Jurkat, Clone E6-1 (cell line): ENCODE results near the gene SLC4A2.
"Not testable (repeated sequence)": the region's sequence is repeated elsewhere in the genome, so short reads cannot be mapped to it uniquely, and the experiment has no call there.

Experiments
- DNase-seq: peaks from one replicate; pipeline ENCODE4 v3.0.0-alpha.2; 2011; ENCODE audit warnings: low read depth, low spot score
- H3K4me3 ChIP-seq: 2 replicates; pipeline ENCODE4 v1.5.1; 2011; ENCODE audit warnings: mild to moderate bottlenecking, low read length, control low read depth, moderate library complexity

SLC4A2 gene

DNA sequence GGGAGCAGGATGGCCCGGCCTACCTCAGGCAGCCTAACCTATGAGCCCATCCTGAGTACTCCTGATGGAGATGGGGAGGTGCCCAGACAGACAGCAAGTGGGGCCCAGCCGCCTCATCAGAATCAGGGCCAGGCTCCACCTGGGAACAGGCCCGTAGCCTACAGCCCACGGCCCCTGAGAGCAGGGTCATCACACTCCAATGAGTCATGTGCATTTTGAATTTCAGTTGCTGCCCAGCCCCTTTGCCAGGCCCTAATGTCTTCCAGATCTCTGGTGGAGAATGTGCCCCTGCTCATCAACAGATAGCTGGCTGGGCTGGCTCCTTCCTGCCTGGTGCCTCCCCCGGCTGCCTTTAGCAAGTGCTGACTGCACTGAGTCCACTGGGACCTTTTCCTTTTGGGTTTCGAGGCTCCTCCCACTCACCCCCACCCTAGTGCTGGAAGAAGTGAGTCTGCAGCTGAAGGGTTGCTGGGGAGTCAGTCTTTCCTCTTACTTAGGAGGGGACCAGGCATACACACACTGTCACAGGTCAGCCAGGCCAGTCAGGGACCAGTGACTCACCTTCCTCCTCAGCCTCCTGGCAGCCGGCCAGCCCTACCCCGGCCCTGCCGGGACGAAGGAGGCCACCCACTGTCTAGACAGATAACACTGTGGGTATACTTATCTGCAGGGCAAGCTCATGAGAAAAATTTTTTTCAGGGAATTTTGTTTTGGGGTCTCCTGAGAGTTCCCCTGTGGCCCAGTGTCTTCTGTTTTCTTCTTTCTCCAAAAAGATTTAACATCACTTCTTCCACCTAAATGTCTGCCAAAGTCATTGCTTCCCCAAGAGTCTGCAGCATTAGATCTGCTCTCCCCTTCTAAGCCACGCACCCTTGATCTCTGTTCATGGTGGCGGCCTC lies 20.2 kb upstream of the SLC4A2 start:
- H3K4me3 ChIP-seq, result no peak overlapping the region
- DNase-seq, result no peak

DNA sequence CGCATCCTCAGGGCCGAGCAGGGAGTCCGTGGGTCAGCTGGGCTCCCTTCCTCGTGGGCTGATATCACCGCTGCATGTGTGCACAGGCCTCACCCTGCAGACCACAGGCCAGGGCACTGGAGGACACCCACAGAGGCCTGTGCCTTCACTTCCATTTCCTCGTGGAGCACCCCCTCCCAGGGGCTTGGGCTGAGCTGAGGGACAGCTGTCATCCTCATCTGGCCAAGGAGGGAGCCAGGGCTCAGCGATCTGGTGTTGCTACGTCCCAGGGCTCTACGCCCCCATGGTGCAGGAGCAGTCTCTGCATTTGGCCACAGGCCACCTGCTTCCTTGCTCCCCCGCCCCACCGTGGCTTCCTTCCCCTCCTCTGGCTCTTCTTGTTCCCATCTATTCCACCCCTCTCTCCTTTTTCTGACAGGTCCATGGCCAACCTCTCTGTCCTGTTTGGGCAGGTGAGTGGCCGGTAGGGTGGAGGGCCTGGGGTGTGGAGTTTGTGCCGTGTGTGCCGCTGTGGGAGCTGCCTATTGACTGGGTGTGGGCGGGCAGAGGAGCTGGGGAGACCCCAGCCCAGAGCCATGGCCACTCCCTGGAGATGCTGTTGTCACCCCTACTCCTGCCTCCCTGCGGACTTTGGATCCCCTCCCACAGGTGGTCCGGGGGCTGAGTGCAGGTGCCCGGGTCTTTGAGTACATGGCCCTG lies 19.4 kb upstream of the SLC4A2 start:
- H3K4me3 ChIP-seq, result no peak overlapping the region
- no peak for DNase-seq

DNA sequence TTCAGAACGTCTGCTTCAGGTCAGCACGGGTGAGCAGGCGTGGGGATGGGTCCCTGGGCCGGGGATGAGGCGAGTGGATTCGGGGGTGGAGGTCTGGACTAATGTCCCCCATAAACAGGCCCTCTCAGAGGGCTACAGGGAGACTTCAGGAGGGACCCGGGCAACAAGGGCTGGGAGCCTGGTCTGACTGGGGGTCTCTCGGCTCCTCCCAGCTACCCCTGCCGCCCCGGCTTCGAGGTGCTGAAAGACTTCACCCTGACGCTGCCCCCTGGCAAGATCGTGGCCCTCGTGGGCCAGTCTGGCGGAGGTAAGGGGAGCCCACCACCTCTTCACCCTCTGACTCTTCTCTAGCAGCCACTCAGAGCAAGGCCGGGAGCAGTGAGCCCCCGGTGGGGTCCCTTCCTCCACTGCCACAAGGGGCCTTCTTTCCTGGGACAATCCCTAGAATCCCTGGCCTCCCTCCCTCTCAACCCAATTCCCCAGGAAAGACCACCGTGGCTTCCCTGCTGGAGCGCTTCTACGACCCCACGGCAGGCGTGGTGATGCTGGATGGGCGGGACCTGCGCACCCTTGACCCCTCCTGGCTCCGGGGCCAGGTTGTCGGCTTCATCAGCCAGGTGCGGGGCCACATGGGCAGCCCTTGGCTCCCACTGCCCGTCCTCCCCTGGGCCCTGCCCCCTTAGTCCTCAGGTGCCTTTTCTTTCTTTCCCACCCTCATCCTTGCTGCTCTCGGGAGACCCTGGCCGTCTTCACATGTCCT lies 18.6 kb upstream of the SLC4A2 start:
- no peak for DNase-seq
- no peak overlapping the region for H3K4me3 ChIP-seq

DNA sequence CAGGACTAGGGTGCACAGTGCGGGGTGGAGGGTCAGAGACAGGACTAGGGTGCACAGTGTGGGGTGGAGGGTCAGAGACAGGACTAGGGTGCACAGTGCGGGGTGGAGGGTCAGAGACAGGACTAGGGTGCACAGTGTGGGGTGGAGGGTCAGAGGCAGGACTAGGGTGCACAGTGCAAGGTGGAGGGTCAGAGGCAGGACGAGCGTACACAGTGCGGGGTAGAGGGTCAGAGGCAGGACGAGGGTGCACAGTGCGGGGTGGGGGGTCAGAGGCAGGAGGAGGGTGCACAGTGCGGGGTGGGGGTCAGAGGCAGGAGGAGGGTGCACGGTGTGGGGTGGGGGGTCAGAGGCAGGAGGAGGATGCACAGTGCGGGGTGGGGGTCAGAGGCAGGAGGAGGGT lies 15.9 kb upstream of the SLC4A2 start:
- DNase-seq, H3K4me3 ChIP-seq: not testable (repeated sequence)

DNA sequence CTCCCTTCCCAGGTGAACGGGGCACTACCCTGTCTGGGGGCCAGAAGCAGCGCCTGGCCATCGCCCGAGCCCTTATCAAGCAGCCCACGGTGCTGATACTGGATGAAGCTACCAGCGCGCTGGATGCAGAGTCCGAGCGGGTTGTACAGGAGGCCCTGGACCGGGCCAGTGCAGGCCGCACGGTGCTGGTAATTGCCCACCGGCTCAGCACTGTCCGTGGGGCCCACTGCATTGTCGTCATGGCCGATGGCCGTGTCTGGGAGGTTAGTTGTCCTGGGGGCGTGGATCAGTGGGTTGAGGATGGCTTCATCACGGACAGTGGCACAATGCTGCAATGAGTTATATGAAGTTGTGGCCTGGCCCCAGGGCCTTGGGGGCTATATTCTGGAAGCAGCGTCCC lies 15.4 kb upstream of the SLC4A2 start:
- DNase-seq, result no peak
- H3K4me3 ChIP-seq, result no peak overlapping the region

DNA sequence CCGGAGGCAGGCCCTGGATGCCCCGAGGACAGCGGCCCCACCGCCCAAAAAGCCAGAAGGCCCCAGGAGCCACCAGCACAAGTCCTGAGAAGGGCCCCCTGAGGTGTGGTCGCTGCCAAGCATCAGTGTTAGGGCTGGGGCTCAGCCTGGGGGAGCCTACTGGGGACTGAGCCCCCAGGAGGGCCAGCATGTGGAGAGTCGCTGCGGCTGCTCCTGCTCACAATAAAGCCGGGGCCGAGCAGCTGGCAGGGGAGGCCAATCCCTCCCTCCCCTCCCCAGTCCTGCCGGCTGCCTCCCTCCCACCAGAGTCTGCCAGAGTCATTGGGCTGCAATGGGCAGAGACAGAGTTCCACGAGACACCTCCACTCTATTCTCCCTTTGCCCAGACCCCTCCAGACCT lies 14.1 kb upstream of the SLC4A2 start:
- DNase-seq, result no peak
- no peak overlapping the region for H3K4me3 ChIP-seq

DNA sequence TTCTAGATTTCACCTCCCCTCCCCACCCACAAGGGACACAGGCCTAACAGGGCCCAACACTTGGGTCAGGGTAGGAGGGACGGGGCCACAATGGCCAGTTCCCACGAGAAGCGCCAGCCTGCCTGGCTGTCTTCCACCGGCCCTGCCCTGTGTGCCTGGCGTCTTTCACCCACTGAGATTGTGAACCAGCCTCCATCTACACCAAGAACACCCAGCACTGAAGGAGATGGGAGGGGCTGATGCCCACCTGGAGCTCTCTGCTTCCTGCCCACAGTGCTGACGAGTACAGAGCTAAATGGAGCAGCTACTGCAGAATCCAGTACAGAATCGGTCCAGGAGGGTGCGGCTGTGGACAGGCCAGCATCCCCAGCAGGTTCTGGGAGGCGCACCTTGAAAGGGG lies 13.4 kb upstream of the SLC4A2 start:
- H3K4me3 ChIP-seq, result no peak overlapping the region
- DNase-seq, result no peak

DNA sequence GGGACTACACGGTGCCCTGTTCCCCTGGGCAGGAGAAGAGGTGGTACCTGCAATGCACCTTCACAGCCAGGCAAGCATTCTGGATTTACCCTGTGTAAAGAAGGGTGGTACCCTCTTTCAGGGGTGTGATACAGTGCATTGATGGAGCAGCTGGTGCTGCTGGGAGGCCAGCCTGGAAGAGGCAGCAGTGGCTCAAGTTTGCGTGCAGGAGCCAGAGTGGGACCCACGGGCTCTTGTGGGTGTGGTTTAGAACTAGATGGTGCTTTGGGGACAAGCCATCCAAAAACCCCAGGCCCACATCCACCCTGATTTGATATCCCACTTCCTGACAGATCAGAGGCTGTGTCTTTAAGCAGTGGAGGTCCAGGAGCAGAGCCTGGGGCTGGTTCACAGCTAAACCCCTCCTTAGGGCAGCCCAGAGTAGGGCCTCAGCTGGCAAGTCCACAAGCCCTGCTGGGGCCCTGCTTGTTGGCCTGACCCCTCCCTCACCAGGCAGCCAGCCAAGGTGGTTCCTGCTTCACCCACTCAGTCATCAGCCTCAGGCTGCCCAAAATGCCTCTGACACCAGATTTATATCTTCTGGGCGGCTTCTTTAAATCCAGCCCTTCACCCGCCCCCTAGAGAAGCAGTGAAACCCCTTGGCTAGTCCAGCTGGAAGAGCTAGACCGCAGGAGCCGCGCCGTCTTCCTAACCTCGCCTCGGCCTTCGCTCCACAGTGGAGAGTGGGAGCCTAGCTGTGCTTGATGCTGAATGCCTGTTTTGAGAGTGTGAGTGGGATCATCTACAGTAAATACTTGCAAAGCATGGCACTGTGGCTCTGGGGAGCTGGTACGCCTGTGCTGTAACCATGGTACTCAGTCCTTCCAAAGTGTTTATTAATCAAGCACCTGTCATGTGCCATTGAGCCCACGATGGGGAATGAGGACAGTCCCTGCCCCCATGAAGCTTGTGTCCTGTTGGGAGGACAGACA lies 12.5 kb upstream of the SLC4A2 start:
- DNase-seq, result no peak

DNA sequence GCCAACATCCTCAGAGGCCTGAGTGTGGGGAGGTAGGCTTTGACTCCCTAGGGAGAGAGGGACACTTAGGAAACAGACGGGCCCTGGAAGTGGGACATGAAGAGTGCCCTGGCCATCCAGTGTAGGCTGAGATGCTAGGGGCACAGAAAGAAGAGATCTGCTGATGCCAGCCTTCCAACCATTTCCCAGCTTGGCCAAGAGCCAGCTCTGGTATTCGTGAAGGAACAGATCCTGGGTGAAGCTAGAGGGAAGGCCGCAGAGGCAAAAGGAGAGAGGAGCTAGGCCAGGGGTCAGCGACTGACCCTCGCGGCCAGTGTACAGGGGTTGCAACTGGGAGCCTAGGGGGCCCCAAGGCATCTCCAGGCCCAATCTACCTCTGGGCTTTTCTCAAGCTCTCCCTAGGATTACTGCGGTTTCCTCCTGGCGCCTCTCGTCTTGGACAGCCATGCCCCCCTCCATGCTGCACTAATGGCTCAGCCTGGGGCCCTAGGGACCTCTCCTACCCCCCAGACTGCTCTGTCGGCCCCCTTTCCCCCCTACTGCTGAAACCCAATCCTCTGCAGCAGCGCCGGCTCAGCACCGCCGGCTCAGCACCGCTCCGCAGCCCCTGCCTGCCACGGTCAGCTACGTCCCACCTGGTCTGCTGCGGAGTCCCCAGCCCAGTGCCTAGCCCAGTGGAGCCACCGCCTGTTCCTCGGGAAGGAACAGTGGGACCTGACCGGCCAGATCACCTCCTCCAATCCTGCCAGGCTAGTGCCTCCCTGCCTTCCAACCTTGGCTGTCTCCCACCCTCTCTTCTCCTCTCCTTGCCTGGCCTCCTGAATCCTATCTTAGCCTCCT lies 11.2 kb upstream of the SLC4A2 start, which contains the start of gene ASIC3:
Gene ASIC3 (plus strand): TSS at position 556 of the 840 bp plus-strand sequence. CDS start 355 bp downstream, outside the sequence.
- DNase-seq, result no peak

More for the DNA sequence above, 12.5 kb upstream of the SLC4A2 start:
- no peak overlapping the region for H3K4me3 ChIP-seq

DNA sequence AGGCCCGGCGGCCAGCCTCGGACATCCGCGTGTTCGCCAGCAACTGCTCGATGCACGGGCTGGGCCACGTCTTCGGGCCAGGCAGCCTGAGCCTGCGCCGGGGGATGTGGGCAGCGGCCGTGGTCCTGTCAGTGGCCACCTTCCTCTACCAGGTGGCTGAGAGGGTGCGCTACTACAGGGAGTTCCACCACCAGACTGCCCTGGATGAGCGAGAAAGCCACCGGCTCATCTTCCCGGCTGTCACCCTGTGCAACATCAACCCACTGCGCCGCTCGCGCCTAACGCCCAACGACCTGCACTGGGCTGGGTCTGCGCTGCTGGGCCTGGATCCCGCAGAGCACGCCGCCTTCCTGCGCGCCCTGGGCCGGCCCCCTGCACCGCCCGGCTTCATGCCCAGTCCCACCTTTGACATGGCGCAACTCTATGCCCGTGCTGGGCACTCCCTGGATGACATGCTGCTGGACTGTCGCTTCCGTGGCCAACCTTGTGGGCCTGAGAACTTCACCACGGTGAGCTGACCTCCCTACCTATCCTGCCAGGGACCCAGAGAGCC lies 10.4 kb upstream of the SLC4A2 start:
- DNase-seq, result no peak

More for the DNA sequence above, 11.2 kb upstream of the SLC4A2 start, which contains the start of gene ASIC3:
- H3K4me3 ChIP-seq, result no peak within 1 kb of the TSS

DNA sequence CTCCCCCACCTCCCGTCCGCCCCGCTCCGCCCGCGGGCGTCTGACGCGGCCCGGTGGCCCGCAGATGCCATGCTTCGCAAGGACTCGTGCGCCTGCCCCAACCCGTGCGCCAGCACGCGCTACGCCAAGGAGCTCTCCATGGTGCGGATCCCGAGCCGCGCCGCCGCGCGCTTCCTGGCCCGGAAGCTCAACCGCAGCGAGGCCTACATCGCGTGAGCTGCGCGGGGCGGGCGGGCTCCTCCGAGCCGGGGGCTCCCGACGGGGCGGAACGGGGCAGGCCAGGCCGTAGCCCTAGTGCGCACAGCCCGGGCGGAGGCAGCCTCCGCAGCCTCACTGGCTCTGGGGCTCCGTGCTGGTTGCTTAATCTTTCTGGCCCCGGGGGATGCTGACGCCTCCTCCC lies 8.3 kb upstream of the SLC4A2 start:
- peak; percentile 75 for DNase-seq
- H3K4me3 ChIP-seq, result no peak overlapping the region; the same call in 1 of the 2 replicates

More for the DNA sequence above, 10.4 kb upstream of the SLC4A2 start:
- no peak overlapping the region for H3K4me3 ChIP-seq

DNA sequence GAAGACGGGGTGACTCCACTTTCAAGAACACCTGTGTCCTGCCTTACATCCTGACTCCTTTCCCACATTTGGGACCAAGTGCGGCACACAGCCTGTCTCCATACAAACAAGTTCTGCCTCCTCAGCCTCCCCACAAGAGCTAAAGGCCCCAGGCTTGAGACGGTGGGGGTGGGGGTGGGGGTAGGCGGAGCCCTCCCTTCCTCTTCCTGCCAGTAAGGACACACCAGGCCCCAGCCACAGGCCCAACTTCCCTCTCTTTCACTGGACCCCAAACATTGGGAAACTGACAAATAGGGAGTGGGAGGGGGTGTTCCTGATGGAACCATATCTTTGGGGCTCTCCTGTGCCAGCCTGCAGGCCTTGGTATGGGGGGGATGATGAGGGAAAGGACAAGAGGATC lies 6.3 kb upstream of the SLC4A2 start:
- no peak overlapping the region for H3K4me3 ChIP-seq
- DNase-seq, result no peak

DNA sequence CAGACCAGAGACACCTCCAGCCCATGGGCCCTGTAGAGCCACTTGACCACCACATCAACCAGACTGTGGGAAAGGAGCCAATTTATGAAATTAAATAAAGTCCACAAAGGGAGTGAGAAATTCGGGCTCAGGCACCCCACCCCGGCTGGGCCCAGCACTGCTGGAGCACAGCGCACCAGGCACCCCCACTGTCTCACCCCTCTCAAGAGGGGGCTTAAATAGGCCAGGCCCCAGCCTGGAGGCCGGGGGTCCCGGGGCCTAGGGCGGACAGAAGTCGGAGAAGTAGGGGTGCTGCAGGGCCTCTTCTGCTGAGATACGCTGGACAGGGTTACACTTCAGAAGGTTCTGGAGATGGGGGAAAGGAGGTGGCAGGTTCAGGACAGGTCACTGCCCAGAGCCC lies 5.6 kb upstream of the SLC4A2 start:
- no peak overlapping the region for H3K4me3 ChIP-seq
- DNase-seq, result no peak

DNA sequence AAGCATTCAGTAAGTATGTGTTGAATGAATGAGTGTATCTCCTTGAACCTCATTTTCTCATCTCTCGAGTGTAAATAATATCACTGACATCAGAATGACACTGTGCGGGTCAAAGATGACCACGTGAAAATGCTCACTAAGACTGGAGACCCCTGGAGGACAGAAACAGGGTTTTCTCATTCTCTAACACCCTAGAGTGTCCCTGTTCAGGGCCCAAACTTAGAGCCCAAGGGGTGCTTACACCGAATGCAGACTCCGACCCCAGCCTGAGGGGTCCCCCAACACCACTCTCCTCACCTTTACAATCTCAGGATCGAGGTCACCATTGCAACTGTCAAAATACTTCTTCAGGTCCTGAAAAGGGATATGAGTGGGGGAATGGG lies 3.1 kb upstream of the SLC4A2 start:
- DNase-seq, result no peak
- H3K4me3 ChIP-seq, result no peak overlapping the region

DNA sequence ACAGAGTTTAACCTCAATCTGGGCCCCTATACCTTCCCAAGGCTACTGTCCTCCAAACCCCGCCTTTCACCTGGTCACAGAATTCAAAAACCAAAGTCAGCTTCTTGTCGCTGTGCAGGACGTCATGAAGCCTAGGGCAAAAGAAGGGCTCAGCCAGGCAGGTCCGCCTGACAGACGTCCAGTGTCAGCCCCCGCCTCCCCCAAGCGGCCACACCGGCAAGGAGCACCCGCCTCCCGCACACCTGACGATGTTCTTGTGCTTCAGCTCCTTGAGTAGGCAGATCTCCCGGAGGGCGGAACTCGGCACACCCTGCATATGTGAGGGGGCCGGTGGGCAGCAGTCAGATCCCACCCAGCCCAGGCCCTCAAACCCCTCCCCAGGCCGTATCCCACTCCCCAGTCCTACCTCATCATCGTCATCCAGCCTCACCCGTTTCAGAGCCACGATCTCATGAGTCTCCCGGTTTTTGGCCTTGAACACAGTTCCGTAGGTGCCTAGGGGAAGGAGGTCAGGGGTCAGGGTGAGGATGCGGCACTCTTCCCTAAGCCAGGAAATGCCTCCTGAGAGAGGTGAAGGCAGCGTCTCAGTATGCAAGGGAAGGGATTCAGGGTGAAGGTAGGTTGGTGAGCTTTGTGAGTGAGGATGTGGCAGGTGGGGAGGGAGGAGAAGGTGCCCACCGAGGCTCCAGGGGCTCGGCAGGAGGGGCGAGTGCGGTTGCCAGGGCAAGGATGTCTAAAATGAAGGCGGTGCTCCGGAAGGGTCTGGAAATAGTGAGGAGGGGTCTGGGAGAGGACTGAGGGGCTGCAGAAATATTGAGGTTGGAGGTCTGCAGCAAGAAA lies 2.5 kb upstream of the SLC4A2 start:
- DNase-seq, result no peak
- H3K4me3 ChIP-seq, result peak overlapping the region; percentile 91

DNA sequence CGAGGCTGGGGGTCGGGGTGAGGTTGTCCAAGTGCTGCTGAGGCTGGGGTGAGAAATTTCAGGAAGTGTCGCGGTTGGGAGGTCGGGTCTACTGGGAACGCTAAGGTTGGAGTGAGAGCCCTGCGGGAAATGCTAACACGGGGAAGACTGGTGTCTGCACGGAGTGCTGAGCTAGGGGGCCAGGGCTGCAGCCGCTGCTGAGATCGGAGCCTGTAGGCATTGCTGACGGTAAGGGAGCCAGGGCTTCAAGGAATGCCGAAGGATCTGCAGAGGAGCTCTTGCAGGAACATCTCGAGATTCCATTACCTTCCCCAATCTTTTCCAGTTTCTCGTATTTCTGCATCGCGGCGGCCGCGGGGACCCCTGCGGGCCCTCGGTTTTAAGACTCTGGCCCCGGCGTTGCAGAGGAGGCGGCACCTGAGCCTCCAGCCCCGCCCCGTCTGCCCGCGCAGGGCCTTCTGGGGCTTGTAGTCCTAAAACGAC lies 1.8 kb upstream of the SLC4A2 start, which contains the start of gene CDK5:
Gene CDK5 (minus strand): TSS at position 392 of the 483 bp plus-strand sequence. CDS start 49 bp downstream, at position 343.
- no peak for DNase-seq
- H3K4me3 ChIP-seq, result peak within 1 kb of the TSS; percentile 91
